HL-60 (cell line): ENCODE results near the gene ACE.
A peak's percentile ranks its signal among the peaks of the same experiment; 100 is the strongest.

Experiments
- DNase-seq, 2 experiments: peaks; one replicate each; pipeline ENCODE4 v3.0.0-alpha.2; 2010 to 2020; ENCODE audit warnings: low read depth in 1 of 2, low spot score in 1 of 2
- H3K27ac ChIP-seq: fragments of 250-450 bp; sonication (Bioruptor Pico); replicated peaks from 2 replicates; pipeline ENCODE4 v1.5.1; 2020; ENCODE audit warnings: mild to moderate bottlenecking, moderate library complexity
- H3K27me3 ChIP-seq: fragments of 250-450 bp; sonication (Bioruptor Pico); 2 replicates; pipeline ENCODE4 v1.5.1; 2021; ENCODE audit warnings: mild to moderate bottlenecking, moderate library complexity; ENCODE audit not compliant: insufficient read depth, poor library complexity, severe bottlenecking
- H3K4me3 ChIP-seq: replicated peaks from 2 replicates; pipeline ENCODE4 v1.5.1; 2011; ENCODE audit warnings: mild to moderate bottlenecking, control low read depth, low read length; ENCODE audit not compliant: insufficient read depth
- CTCF ChIP-seq: IDR thresholded peaks from one replicate; pipeline ENCODE4 v1.5.1; 2011; ENCODE audit warnings: low read length, control low read depth, inconsistent platforms; ENCODE audit not compliant: insufficient read depth
- GABPA ChIP-seq: IDR thresholded peaks from 2 replicates; pipeline ENCODE4 v1.6.1; 2012; ENCODE audit warnings: low read depth
- POLR2AphosphoS5 ChIP-seq: IDR thresholded peaks from 2 replicates; pipeline ENCODE4 v1.6.1; 2012; ENCODE audit warnings: low read depth
- REST ChIP-seq: IDR thresholded peaks from 2 replicates; pipeline ENCODE4 v1.6.1; 2012; ENCODE audit warnings: low read depth; ENCODE audit not compliant: insufficient replicate concordance
- SPI1 ChIP-seq: IDR thresholded peaks from 2 replicates; pipeline ENCODE4 v1.6.1; 2012; ENCODE audit warnings: low read depth, mild to moderate bottlenecking, borderline replicate concordance

The ACE gene

GRCh38 chr17:63475491-63476412, 1.1 kb upstream of the ACE start:
- Histone ChIP-seq H3K4me3 (no peak overlapping the region), H3K27ac (no peak overlapping the region), H3K27me3 (peaks cover 41% of the 10 kb centered on the region)
- no peak for DNase-seq
- TF ChIP-seq REST (no peak), CTCF (no peak), GABPA (no peak), SPI1 (no peak), POLR2AphosphoS5 (no peak)

- peak overlapping the region; percentile 38 for H3K4me3 ChIP-seq
Measured at GRCh38 chr17:63476459-63476853, 405 bp upstream of the ACE start.

More at GRCh38 chr17:63476459-63476853, 405 bp upstream of the ACE start:
- no peak for DNase-seq
- Histone ChIP-seq H3K27ac (no peak overlapping the region), H3K27me3 (peaks cover 41% of the 10 kb centered on the region)
- no peak for TF ChIP-seq REST
- TF ChIP-seq SPI1, result no peak
- no peak for TF ChIP-seq CTCF
- no peak for TF ChIP-seq GABPA
- no peak for TF ChIP-seq POLR2AphosphoS5
